H9 (cell line): Measurements from ENCODE around the gene UPK3A. TPM values are rescaled to one million over a fixed set of nuclear protein-coding genes. Genes with fewer than 3 reads are reported as not detected.

Source experiments
- DNase-seq: peaks from one replicate; pipeline ENCODE4 v3.0.0-alpha.2; 2017
- H2AFZ ChIP-seq: one replicate; pipeline ENCODE4 v1.6.1; 2013; ENCODE audit warnings: mild to moderate bottlenecking, low read length, control low read depth, moderate library complexity
- H2AK5ac ChIP-seq: 2 replicates; pipeline ENCODE4 v1.6.1; 2013; ENCODE audit warnings: low read length, control low read depth, mixed read lengths; ENCODE audit not compliant: insufficient read length
- H2BK120ac ChIP-seq: one replicate; pipeline ENCODE4 v1.6.1; 2013; ENCODE audit warnings: low read depth, mild to moderate bottlenecking, low read length, control low read depth, inconsistent platforms; ENCODE audit not compliant: poor library complexity, severe bottlenecking
- H2BK12ac ChIP-seq: 2 replicates; pipeline ENCODE4 v1.6.1; 2013; ENCODE audit warnings: low read length, control low read depth, mixed read lengths, low read depth; ENCODE audit not compliant: insufficient read length
- H2BK15ac ChIP-seq: 2 replicates; pipeline ENCODE4 v1.6.1; 2013; ENCODE audit warnings: low read depth, low read length, control low read depth
- H2BK20ac ChIP-seq: one replicate; pipeline ENCODE4 v1.6.1; 2013; ENCODE audit warnings: low read depth, mild to moderate bottlenecking, low read length, control low read depth, inconsistent platforms; ENCODE audit not compliant: poor library complexity, severe bottlenecking
- H2BK5ac ChIP-seq: 2 replicates; pipeline ENCODE4 v1.6.1; 2013; ENCODE audit warnings: low read length, control low read depth, mixed read lengths; ENCODE audit not compliant: insufficient read length
- H3K14ac ChIP-seq: 2 replicates; pipeline ENCODE4 v1.6.1; 2013; ENCODE audit warnings: low read length, control low read depth; ENCODE audit not compliant: insufficient read depth
- H3K18ac ChIP-seq: 2 replicates; pipeline ENCODE4 v1.6.1; 2013; ENCODE audit warnings: low read depth, mild to moderate bottlenecking, mixed read lengths, low read length, control low read depth; ENCODE audit not compliant: insufficient read length
- H3K23ac ChIP-seq: 2 replicates; pipeline ENCODE4 v1.6.1; 2013; ENCODE audit warnings: low read length, control low read depth, mixed read lengths, low read depth; ENCODE audit not compliant: insufficient read length
- H3K23me2 ChIP-seq: 2 replicates; pipeline ENCODE4 v1.6.1; 2013; ENCODE audit warnings: low read depth, mild to moderate bottlenecking, mixed read lengths, low read length, control low read depth; ENCODE audit not compliant: insufficient read length, poor library complexity, severe bottlenecking
- H3K27ac ChIP-seq: 2 replicates; pipeline ENCODE4 v1.5.1; 2013; ENCODE audit warnings: low read length, control low read depth, mixed read lengths, low read depth; ENCODE audit not compliant: insufficient read length
- H3K27me3 ChIP-seq: 2 replicates; pipeline ENCODE4 v1.6.1; 2013; ENCODE audit warnings: low read length, control low read depth, inconsistent platforms; ENCODE audit not compliant: insufficient read depth
- H3K4ac ChIP-seq: 2 replicates; pipeline ENCODE4 v1.6.1; 2013; ENCODE audit warnings: low read depth, mild to moderate bottlenecking, control low read depth, inconsistent platforms, low read length, moderate library complexity
- H3K4me1 ChIP-seq: 2 replicates; pipeline ENCODE4 v1.6.1; 2013; ENCODE audit warnings: low read length, control low read depth, inconsistent platforms; ENCODE audit not compliant: insufficient read depth
- H3K4me2 ChIP-seq: 2 replicates; pipeline ENCODE4 v1.6.1; 2013; ENCODE audit warnings: low read length, control low read depth, mixed read lengths; ENCODE audit not compliant: insufficient read length, insufficient read depth
- H3K56ac ChIP-seq: 2 replicates; pipeline ENCODE4 v1.6.1; 2013; ENCODE audit warnings: low read depth, mild to moderate bottlenecking, mixed read lengths, low read length, control low read depth; ENCODE audit not compliant: insufficient read length
- H3K79me1 ChIP-seq: 2 replicates; pipeline ENCODE4 v1.6.1; 2013; ENCODE audit warnings: low read depth, mild to moderate bottlenecking, moderate library complexity, low read length, control low read depth, inconsistent platforms; ENCODE audit not compliant: insufficient read depth, poor library complexity, severe bottlenecking
- H3K79me2 ChIP-seq: 2 replicates; pipeline ENCODE4 v1.6.1; 2013; ENCODE audit warnings: low read length, control low read depth, inconsistent platforms; ENCODE audit not compliant: insufficient read depth
- H3K9ac ChIP-seq: 2 replicates; pipeline ENCODE4 v1.6.1; 2013; ENCODE audit warnings: low read length, control low read depth, mixed read lengths; ENCODE audit not compliant: insufficient read length; ENCODE audit errors: extremely low read depth
- H3K9me3 ChIP-seq: one replicate; pipeline ENCODE4 v1.6.1; 2013; ENCODE audit warnings: low read depth, low read length, inconsistent platforms; ENCODE audit not compliant: control insufficient read depth
- H3T11ph ChIP-seq: one replicate; pipeline ENCODE4 v1.6.1; 2013; ENCODE audit warnings: mild to moderate bottlenecking, low read length, control low read depth, inconsistent platforms
- H4K20me1 ChIP-seq: one replicate; pipeline ENCODE4 v1.6.1; 2013; ENCODE audit not compliant: control insufficient read depth, insufficient read length, insufficient read depth
- H4K5ac ChIP-seq: 2 replicates; pipeline ENCODE4 v1.6.1; 2013; ENCODE audit warnings: low read depth, mild to moderate bottlenecking, mixed read lengths, low read length, control low read depth; ENCODE audit not compliant: insufficient read length
- H4K8ac ChIP-seq: replicated peaks from 2 replicates; pipeline ENCODE4 v1.6.1; 2013; ENCODE audit warnings: low read length, control low read depth, mixed read lengths, low read depth; ENCODE audit not compliant: insufficient read length
- H4K91ac ChIP-seq: 2 replicates; pipeline ENCODE4 v1.6.1; 2013; ENCODE audit warnings: low read depth, mild to moderate bottlenecking, moderate library complexity, mixed read lengths, low read length, control low read depth; ENCODE audit not compliant: insufficient read length
- H3K27ac Mint-ChIP-seq, 3 experiments: 2 replicates in 2 of 3; 3 replicates in 1 of 3; pipeline ENCODE4 v1.8.0; 2020 to 2021; ENCODE audit warnings: mixed read lengths in 3 of 3, mild to moderate bottlenecking in 1 of 3, moderate library complexity in 1 of 3
- H3K27me3 Mint-ChIP-seq: 2 replicates; pipeline ENCODE4 v1.8.0; 2021; ENCODE audit warnings: low read depth, mild to moderate bottlenecking, moderate library complexity, mixed read lengths
- H3K36me3 Mint-ChIP-seq, 3 experiments: 2 replicates in 2 of 3; 3 replicates in 1 of 3; pipeline ENCODE4 v1.8.0; 2020 to 2021; ENCODE audit warnings: low read depth in 3 of 3, mixed read lengths in 3 of 3; ENCODE audit not compliant: insufficient read depth in 1 of 3
- H3K4me1 Mint-ChIP-seq, 2 experiments: 2 replicates each; pipeline ENCODE4 v1.8.0; 2020; ENCODE audit warnings: mixed read lengths in 2 of 2
- H3K4me3 Mint-ChIP-seq, 2 experiments: 2 replicates in 1 of 2; 3 replicates in 1 of 2; pipeline ENCODE4 v1.8.0; 2020 to 2021; ENCODE audit warnings: mild to moderate bottlenecking in 2 of 2, mixed read lengths in 2 of 2, moderate library complexity in 1 of 2
- H3K9me3 Mint-ChIP-seq, 2 experiments: 2 replicates in 1 of 2; 3 replicates in 1 of 2; pipeline ENCODE4 v1.8.0; 2020; ENCODE audit warnings: mild to moderate bottlenecking in 2 of 2, mixed read lengths in 2 of 2, moderate library complexity in 1 of 2
- CTCF ChIP-seq: fragments of 200-600 bp; sonication (generic); conservative IDR thresholded peaks from 3 replicates; pipeline ENCODE4 v1.8.0; 2021; ENCODE audit warnings: antibody characterized with exemption, mild to moderate bottlenecking
- WGBS: extraction: QIAGEN DNeasy Blood & Tissue Kit; methylation state at CpG from one replicate; pipeline ENCODE4 v1.1.7; 2013; ENCODE audit warnings: missing lambda C conversion rate, low lambda C conversion rate, mixed read lengths; ENCODE audit not compliant: insufficient read length; ENCODE audit errors: extremely low coverage; 5-methylcytosine and 5-hydroxymethylcytosine counted together
- total RNA-seq: library from RNA; stranded (reverse); gene quantifications from 2 replicates; pipeline ENCODE4 v1.2.1, GENCODE V29; 2021

UPK3A gene
- total RNA-seq, 1 experiment from 2014 or later, result not detected

DNA sequence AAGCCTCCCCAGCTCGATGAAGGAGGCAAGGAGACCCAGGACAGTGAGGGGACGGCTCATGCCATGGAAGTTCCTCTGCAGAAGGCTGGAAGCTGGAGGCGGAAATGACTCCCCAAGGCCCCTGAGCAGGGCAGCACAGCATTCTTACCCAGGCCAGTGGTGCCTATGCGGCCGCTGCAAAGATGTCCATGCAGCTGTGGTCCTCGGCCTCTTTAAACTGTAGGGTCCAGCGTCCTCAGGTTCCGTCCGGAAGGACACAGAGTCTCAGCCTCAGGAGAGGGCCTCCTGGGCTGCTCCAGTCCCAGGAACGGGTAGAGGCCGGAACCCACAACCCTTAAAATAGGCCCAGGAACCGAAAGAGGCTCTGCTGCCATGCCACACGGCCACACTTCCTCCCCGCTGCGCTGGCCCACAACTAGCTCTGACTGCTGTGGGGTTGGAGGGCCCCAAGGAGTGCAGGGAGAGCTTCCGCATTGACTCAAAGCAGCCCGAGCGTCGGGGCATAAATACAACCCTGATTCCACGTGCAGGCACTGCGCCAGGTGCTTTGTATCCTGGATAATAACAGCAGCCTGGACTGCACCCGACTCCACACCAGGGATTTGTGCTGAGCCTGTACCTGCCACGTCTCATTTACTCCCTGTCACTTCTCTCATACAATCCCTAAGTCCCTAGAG lies 49.5 kb upstream of the UPK3A start:
- Mint-ChIP-seq H3K4me1 (peaks cover 27 to 30% of the 10 kb centered on the region in 2 experiments), H3K9me3 (no peaks in the 10 kb centered on the region; a peak in 1 of 5 replicates), H3K27me3 (no peaks in the 10 kb centered on the region; the same call in 1 of the 2 replicates), H3K36me3 (peaks cover 10 to 13% (median 10%) of the 10 kb centered on the region in 3 experiments; a peak in 5 of 7 replicates), H3K27ac (peak overlapping the region in 1 of 3 experiments; percentile 54; a peak in 1 of 7 replicates), H3K4me3 (no peak overlapping the region)
- Histone ChIP-seq H3K79me1 (no peaks in the 10 kb centered on the region), H3K23me2 (peaks cover 6% of the 10 kb centered on the region), H2BK12ac (no peak overlapping the region), H4K20me1 (no peaks in the 10 kb centered on the region), H3K79me2 (no peaks in the 10 kb centered on the region; the same call in 1 of the 2 replicates), H3K9ac (no peak overlapping the region), H3K27ac (no peak overlapping the region), H2BK5ac (no peak overlapping the region), H2AFZ (no peak overlapping the region), H4K5ac (no peak overlapping the region), H3T11ph (no peak overlapping the region), H3K18ac (no peak overlapping the region), H3K4me2 (no peak overlapping the region), H2BK20ac (no peak overlapping the region), H3K27me3 (no peaks in the 10 kb centered on the region), H2BK15ac (no peak overlapping the region), H2AK5ac (no peak overlapping the region), H3K9me3 (no peaks in the 10 kb centered on the region), H4K91ac (no peak overlapping the region), H3K4ac (no peak overlapping the region), H2BK120ac (no peak overlapping the region), H4K8ac (no peak overlapping the region), H3K23ac (no peak overlapping the region), H3K56ac (no peak overlapping the region), H3K14ac (no peak overlapping the region; the same call in 1 of the 2 replicates), H3K4me1 (no peaks in the 10 kb centered on the region)
- TF ChIP-seq CTCF, result no peak
- WGBS, result no CpG with 5 or more reads among the region's 23 CpGs
- no peak for DNase-seq
